Measurements from ENCODE around the gene NCKAP1. TPM values are rescaled to one million over a fixed set of nuclear protein-coding genes. Genes with fewer than 3 reads are reported as not detected.

The NCKAP1 gene, protein sequence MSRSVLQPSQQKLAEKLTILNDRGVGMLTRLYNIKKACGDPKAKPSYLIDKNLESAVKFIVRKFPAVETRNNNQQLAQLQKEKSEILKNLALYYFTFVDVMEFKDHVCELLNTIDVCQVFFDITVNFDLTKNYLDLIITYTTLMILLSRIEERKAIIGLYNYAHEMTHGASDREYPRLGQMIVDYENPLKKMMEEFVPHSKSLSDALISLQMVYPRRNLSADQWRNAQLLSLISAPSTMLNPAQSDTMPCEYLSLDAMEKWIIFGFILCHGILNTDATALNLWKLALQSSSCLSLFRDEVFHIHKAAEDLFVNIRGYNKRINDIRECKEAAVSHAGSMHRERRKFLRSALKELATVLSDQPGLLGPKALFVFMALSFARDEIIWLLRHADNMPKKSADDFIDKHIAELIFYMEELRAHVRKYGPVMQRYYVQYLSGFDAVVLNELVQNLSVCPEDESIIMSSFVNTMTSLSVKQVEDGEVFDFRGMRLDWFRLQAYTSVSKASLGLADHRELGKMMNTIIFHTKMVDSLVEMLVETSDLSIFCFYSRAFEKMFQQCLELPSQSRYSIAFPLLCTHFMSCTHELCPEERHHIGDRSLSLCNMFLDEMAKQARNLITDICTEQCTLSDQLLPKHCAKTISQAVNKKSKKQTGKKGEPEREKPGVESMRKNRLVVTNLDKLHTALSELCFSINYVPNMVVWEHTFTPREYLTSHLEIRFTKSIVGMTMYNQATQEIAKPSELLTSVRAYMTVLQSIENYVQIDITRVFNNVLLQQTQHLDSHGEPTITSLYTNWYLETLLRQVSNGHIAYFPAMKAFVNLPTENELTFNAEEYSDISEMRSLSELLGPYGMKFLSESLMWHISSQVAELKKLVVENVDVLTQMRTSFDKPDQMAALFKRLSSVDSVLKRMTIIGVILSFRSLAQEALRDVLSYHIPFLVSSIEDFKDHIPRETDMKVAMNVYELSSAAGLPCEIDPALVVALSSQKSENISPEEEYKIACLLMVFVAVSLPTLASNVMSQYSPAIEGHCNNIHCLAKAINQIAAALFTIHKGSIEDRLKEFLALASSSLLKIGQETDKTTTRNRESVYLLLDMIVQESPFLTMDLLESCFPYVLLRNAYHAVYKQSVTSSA
- total RNA-seq: 10 to 100 TPM in 1 of 2 donors, 1 to 10 TPM in 1; 9.3 to 12.4 TPM

DNA sequence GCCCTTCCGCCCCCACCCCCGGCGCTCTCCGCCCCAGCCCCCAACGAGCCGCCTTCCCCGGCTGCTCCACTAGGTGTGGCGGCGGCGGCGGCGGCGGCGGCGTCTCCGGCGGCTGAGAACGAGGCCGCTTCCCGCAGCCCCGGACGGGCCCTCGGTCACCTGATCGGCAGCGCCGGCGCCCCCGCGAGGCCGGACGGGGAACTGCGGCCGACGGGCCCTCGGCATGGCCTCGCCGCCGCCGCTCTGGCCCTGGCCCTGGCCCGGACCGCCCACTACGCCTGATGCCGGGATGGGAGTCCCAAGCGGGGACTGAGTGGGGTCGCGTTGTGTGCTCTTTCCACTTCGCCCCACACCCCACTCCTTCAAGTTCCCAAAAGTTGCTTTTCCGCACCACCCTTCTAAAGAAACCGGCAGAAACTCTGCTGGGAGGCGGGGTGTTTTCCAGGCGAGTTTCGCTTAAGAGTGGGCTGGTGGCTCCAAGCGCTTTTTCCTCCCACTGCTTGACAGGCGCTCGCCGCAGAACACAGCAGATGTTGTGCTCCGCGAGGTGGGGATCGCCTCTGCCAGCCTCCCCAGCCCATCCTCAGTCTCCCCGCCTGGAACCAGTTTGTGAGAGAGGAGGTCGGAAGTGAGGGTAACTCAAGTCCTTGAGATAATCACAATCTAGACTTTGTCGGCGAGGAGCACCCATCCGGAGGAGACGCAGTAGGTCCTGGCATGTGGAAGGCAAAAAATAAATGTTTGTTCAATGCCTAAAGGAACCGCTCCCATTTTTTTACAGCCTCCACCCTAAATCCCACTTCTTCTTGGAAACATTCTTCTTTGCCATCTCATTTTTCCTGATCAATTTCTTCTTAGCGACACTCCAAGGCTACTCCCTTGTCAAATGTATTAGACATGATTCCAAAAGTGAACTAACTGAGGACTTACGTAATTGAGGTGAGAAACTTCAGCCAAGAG is at the start of gene NCKAP1:
TSS of gene NCKAP1 (minus strand) at position 117 of the 960 bp plus-strand sequence. CDS start 358 bp downstream, outside the sequence.
- peak; percentile 87 for ATAC-seq (replicated peaks in 1 of 2)
- Mint-ChIP-seq H3K27ac (peak within 1 kb of the TSS; percentile 86), H3K9me3 (no peaks in the 10 kb centered on the region), H3K4me3 (peak within 1 kb of the TSS; percentile 84 to 92), H3K36me3 (ENCODE audit: insufficient read depth in 2 of 2) (no peaks in the 10 kb centered on the region), H3K27me3 (ENCODE audit: low read depth) (peaks cover 76% of the 10 kb centered on the region), H3K4me1 (ENCODE audit: low read depth) (peaks cover 22% of the 10 kb centered on the region)
- peak; percentile 90 to 97 for DNase-seq

GRCh38 chr2:183081911-183082310 is 43.7 kb upstream of the NCKAP1 start:
- Mint-ChIP-seq H3K27me3 (ENCODE audit: low read depth) (no peaks in the 10 kb centered on the region), H3K4me1 (ENCODE audit: low read depth) (peaks cover 9% of the 10 kb centered on the region), H3K36me3 (ENCODE audit: insufficient read depth in 2 of 2) (no peaks in the 10 kb centered on the region), H3K9me3 (no peaks in the 10 kb centered on the region), H3K4me3 (no peak overlapping the region), H3K27ac (no peak overlapping the region)
- no peak for DNase-seq
- ATAC-seq (replicated peaks in 1 of 2): no peak

DNA sequence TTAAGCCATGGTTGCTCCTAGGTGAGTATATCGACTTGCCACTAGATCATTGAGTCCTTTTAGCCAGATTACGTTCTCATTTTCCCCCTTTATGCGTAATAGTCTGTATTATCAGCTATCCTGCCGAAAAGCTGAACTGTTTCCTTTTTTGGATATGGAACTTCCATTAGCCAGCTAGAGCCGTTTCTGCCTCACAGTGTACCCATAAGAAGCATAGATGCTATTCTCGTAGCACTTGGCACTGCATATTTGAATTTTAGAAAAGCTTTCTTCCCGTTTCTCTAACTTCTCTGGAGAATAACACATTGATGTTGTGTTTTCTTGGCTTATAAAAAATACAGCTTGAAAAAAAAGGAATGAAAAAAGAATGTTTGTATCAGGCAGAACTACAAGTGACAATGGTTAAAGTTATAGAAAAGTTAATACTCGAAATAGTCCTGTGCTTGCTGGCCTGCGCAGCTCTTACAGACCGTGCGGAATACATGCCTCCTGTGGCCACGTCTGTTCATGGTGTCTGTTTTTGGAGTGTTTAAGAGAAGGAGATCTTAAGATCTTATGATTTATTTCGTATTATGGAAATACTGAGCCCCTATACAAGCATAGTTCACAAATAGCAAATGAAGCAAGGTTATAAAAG is 41.0 kb upstream of the NCKAP1 start:
- H3K9me3 Mint-ChIP-seq: no peaks in the 10 kb centered on the region
- H3K4me1 Mint-ChIP-seq (ENCODE audit: low read depth): peaks cover 9% of the 10 kb centered on the region
- no peaks in the 10 kb centered on the region for H3K36me3 Mint-ChIP-seq (ENCODE audit: insufficient read depth in 2 of 2)
- DNase-seq: no peak
- peak overlapping the region; percentile 78 for H3K27ac Mint-ChIP-seq
- no peaks in the 10 kb centered on the region for H3K27me3 Mint-ChIP-seq (ENCODE audit: low read depth)
- ATAC-seq (replicated peaks in 1 of 2): peak; percentile 10 to 22
- H3K4me3 Mint-ChIP-seq: peak overlapping the region; percentile 90 to 99

- DNase-seq: peak; percentile 85 to 88
- Mint-ChIP-seq H3K4me3 (peak within 1 kb of the TSS; percentile 90 to 99), H3K4me1 (ENCODE audit: low read depth) (peaks cover 9% of the 10 kb centered on the region), H3K27ac (peak within 1 kb of the TSS; percentile 88), H3K9me3 (no peaks in the 10 kb centered on the region), H3K27me3 (ENCODE audit: low read depth) (no peaks in the 10 kb centered on the region), H3K36me3 (ENCODE audit: insufficient read depth in 2 of 2) (no peaks in the 10 kb centered on the region)
- ATAC-seq (replicated peaks in 1 of 2): peak; percentile 96 to 97
Measured at GRCh38 chr2:183078464-183079138, 40.3 kb upstream of the NCKAP1 start, which contains the start of gene DUSP19. TSS of gene DUSP19 (plus strand) at chr2:183078747. CDS start at chr2:183078934, 187 bp downstream.

- Mint-ChIP-seq H3K27ac (peak overlapping the region; percentile 88), H3K4me3 (peak overlapping the region; percentile 90 to 99), H3K4me1 (ENCODE audit: low read depth) (peaks cover 9% of the 10 kb centered on the region), H3K27me3 (ENCODE audit: low read depth) (no peaks in the 10 kb centered on the region), H3K36me3 (ENCODE audit: insufficient read depth in 2 of 2) (no peaks in the 10 kb centered on the region), H3K9me3 (no peaks in the 10 kb centered on the region)
- DNase-seq: no peak
- peak in 1 of 2 donors; percentile 52 for ATAC-seq (replicated peaks in 1 of 2)
Measured at GRCh38 chr2:183078163-183078463, 39.9 kb upstream of the NCKAP1 start.

- no peak for DNase-seq
- H3K4me3 Mint-ChIP-seq: no peak overlapping the region
- no peaks in the 10 kb centered on the region for H3K36me3 Mint-ChIP-seq (ENCODE audit: insufficient read depth in 2 of 2)
- H3K4me1 Mint-ChIP-seq (ENCODE audit: low read depth): no peaks in the 10 kb centered on the region
- no peaks in the 10 kb centered on the region for H3K9me3 Mint-ChIP-seq
- ATAC-seq (replicated peaks in 1 of 2): no peak
- no peak overlapping the region for H3K27ac Mint-ChIP-seq
- H3K27me3 Mint-ChIP-seq (ENCODE audit: low read depth): peaks cover 8% of the 10 kb centered on the region
Measured at GRCh38 chr2:183072177-183072576, 33.9 kb upstream of the NCKAP1 start.

GRCh38 chr2:183070942-183071844 is 32.9 kb upstream of the NCKAP1 start:
- peak in 1 of 2 donors; percentile 22 for DNase-seq
- no peak for ATAC-seq (replicated peaks in 1 of 2)
- H3K9me3 Mint-ChIP-seq: no peaks in the 10 kb centered on the region

DNA sequence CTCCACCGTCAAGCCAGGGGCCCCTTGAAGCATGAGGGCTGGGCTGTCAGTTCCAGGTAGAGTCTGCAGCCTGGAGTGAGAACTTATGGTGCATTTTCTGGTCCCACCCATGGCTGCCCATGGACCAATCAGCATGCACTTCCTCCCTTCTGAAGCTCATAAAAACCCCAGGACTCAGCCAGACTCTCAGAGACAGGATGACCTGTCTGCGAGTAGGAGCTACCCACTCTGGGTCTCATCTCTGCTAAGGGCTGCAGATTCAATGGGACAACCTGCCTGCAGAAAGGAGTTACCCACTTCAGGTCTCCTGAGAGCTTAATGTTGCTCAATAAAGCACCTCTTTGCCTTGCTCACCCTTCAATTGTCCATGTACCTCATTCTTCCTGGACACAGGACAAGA is 30.9 kb upstream of the NCKAP1 start:
- Mint-ChIP-seq H3K36me3 (ENCODE audit: insufficient read depth in 2 of 2) (no peaks in the 10 kb centered on the region), H3K9me3 (no peaks in the 10 kb centered on the region), H3K27ac (no peak overlapping the region), H3K27me3 (ENCODE audit: low read depth) (peaks cover 16% of the 10 kb centered on the region), H3K4me1 (ENCODE audit: low read depth) (no peaks in the 10 kb centered on the region), H3K4me3 (no peak overlapping the region)
- no peak for ATAC-seq (replicated peaks in 1 of 2)
- no peak for DNase-seq

More at GRCh38 chr2:183070942-183071844, 32.9 kb upstream of the NCKAP1 start:
- no peak overlapping the region for H3K27ac Mint-ChIP-seq
- H3K27me3 Mint-ChIP-seq (ENCODE audit: low read depth): peaks cover 16% of the 10 kb centered on the region
- no peaks in the 10 kb centered on the region for H3K4me1 Mint-ChIP-seq (ENCODE audit: low read depth)
- no peaks in the 10 kb centered on the region for H3K36me3 Mint-ChIP-seq (ENCODE audit: insufficient read depth in 2 of 2)
- H3K4me3 Mint-ChIP-seq: no peak overlapping the region

GRCh38 chr2:183068561-183068960 is 30.3 kb upstream of the NCKAP1 start:
- Mint-ChIP-seq H3K4me3 (no peak overlapping the region), H3K27ac (no peak overlapping the region), H3K36me3 (ENCODE audit: insufficient read depth in 2 of 2) (no peaks in the 10 kb centered on the region), H3K4me1 (ENCODE audit: low read depth) (no peaks in the 10 kb centered on the region), H3K27me3 (ENCODE audit: low read depth) (peaks cover 16% of the 10 kb centered on the region), H3K9me3 (no peaks in the 10 kb centered on the region)
- ATAC-seq (replicated peaks in 1 of 2) (no peak), DNase-seq (no peak)

GRCh38 chr2:183063083-183063482 is 24.8 kb upstream of the NCKAP1 start:
- H3K4me1 Mint-ChIP-seq (ENCODE audit: low read depth): peaks cover 7% of the 10 kb centered on the region
- DNase-seq (no peak), ATAC-seq (replicated peaks in 1 of 2) (no peak)
- no peak overlapping the region for H3K27ac Mint-ChIP-seq
- no peaks in the 10 kb centered on the region for H3K9me3 Mint-ChIP-seq
- H3K27me3 Mint-ChIP-seq (ENCODE audit: low read depth): peaks cover 35% of the 10 kb centered on the region
- H3K4me3 Mint-ChIP-seq: no peak overlapping the region
- H3K36me3 Mint-ChIP-seq (ENCODE audit: insufficient read depth in 2 of 2): no peaks in the 10 kb centered on the region
